Stimulated activated CD8-positive, alpha-beta memory T cell treated with anti-CD3 and anti-CD28 coated beads, Interleukin-15, amount 100 ng/mL, for 48 hours (primary cell): ENCODE data around the gene RAB26.
"Not testable (repeated sequence)": the region's sequence is repeated elsewhere in the genome, so short reads cannot be mapped to it uniquely, and the experiment has no call there.

Experiments
- DNase-seq, 2 donors: peaks; one replicate each; pipeline ENCODE4 v3.0.0-alpha.2; 2020; ENCODE audit warnings: low read depth in 2 of 2

RAB26 gene

GRCh38 chr16:2147981-2148671, at the start of gene RAB26:
TSS of gene RAB26 (plus strand) at chr16:2148625. CDS start at chr16:2148784, 159 bp downstream.
- no peak for DNase-seq

GRCh38 chr16:2101581-2101980, 46.8 kb upstream of the RAB26 start:
- not testable (repeated sequence) for DNase-seq

- DNase-seq: no peak
These were observed 46.0 kb upstream of the RAB26 start for GRCh38 chr16:2102471-2102870.

- not testable (repeated sequence) for DNase-seq
These were observed 44.0 kb upstream of the RAB26 start for GRCh38 chr16:2104464-2104863.

- not testable (repeated sequence) for DNase-seq
These were observed 43.1 kb upstream of the RAB26 start for GRCh38 chr16:2105291-2105690.

GRCh38 chr16:2105769-2106168, 42.7 kb upstream of the RAB26 start:
- not testable (repeated sequence) for DNase-seq

GRCh38 chr16:2106211-2106610, 42.2 kb upstream of the RAB26 start:
- not testable (repeated sequence) for DNase-seq

GRCh38 chr16:2107121-2107790, 41.2 kb upstream of the RAB26 start:
- DNase-seq: not testable (repeated sequence)

- not testable (repeated sequence) for DNase-seq
These were observed 40.7 kb upstream of the RAB26 start for GRCh38 chr16:2107791-2108125.

GRCh38 chr16:2108446-2109270, 39.8 kb upstream of the RAB26 start:
- not testable (repeated sequence) for DNase-seq

GRCh38 chr16:2109271-2109580, 39.2 kb upstream of the RAB26 start:
- not testable (repeated sequence) for DNase-seq

GRCh38 chr16:2109872-2110271, 38.6 kb upstream of the RAB26 start:
- DNase-seq: not testable (repeated sequence)

- not testable (repeated sequence) for DNase-seq
These were observed 38.0 kb upstream of the RAB26 start for GRCh38 chr16:2110332-2111008.

- not testable (repeated sequence) for DNase-seq
These were observed 37.4 kb upstream of the RAB26 start for GRCh38 chr16:2111009-2111353.

GRCh38 chr16:2111412-2112335, 36.8 kb upstream of the RAB26 start:
- not testable (repeated sequence) for DNase-seq

GRCh38 chr16:2112539-2113106, 35.8 kb upstream of the RAB26 start:
- DNase-seq: not testable (repeated sequence)

GRCh38 chr16:2114225-2114624, 34.2 kb upstream of the RAB26 start:
- not testable (repeated sequence) for DNase-seq

GRCh38 chr16:2114885-2115590, 33.4 kb upstream of the RAB26 start:
- not testable (repeated sequence) for DNase-seq

GRCh38 chr16:2115591-2115973, 32.8 kb upstream of the RAB26 start:
- DNase-seq: no peak

GRCh38 chr16:2116428-2116827, 32.0 kb upstream of the RAB26 start:
- not testable (repeated sequence) for DNase-seq
